Neural crest cell (in vitro differentiated cells): ENCODE measurements around the gene WAC. TPM values are rescaled to one million over a fixed set of nuclear protein-coding genes. Genes with fewer than 3 reads are reported as not detected.

Source experiments
- DNase-seq: peaks from one replicate; pipeline ENCODE4 v3.0.0; 2021; ENCODE audit warnings: low read depth, mixed read lengths, low spot score
- H3K27ac Mint-ChIP-seq: one replicate; pipeline ENCODE4 v1.8.0; 2021; ENCODE audit warnings: mild to moderate bottlenecking, mixed read lengths; ENCODE audit not compliant: unreplicated experiment
- H3K27me3 Mint-ChIP-seq: 2 replicates; pipeline ENCODE4 v1.8.0; 2021; ENCODE audit warnings: low read depth, mild to moderate bottlenecking, mixed read lengths
- H3K36me3 Mint-ChIP-seq: 2 replicates; pipeline ENCODE4 v1.8.0; 2021; ENCODE audit warnings: low read depth, mild to moderate bottlenecking, mixed read lengths
- H3K4me1 Mint-ChIP-seq: 2 replicates; pipeline ENCODE4 v1.8.0; 2021; ENCODE audit warnings: mixed read lengths
- H3K4me3 Mint-ChIP-seq: one replicate; pipeline ENCODE4 v1.8.0; 2021; ENCODE audit warnings: mild to moderate bottlenecking, mixed read lengths
- H3K9me3 Mint-ChIP-seq: 2 replicates; pipeline ENCODE4 v1.8.0; 2021; ENCODE audit warnings: mixed read lengths
- total RNA-seq: library from RNA; stranded (reverse); gene quantifications from 2 replicates; pipeline ENCODE4 v1.2.1, GENCODE V29; 2021
- TF ChIP-seq, protein P1 (sequence below): fragments of 200-600 bp; sonication (generic); conservative IDR thresholded peaks from 2 replicates; pipeline ENCODE4 v1.5.0; 2021; ENCODE audit warnings: antibody characterized with exemption, mild to moderate bottlenecking

Gene WAC
- total RNA-seq, 1 donor from 2014 or later: 123 TPM

DNA sequence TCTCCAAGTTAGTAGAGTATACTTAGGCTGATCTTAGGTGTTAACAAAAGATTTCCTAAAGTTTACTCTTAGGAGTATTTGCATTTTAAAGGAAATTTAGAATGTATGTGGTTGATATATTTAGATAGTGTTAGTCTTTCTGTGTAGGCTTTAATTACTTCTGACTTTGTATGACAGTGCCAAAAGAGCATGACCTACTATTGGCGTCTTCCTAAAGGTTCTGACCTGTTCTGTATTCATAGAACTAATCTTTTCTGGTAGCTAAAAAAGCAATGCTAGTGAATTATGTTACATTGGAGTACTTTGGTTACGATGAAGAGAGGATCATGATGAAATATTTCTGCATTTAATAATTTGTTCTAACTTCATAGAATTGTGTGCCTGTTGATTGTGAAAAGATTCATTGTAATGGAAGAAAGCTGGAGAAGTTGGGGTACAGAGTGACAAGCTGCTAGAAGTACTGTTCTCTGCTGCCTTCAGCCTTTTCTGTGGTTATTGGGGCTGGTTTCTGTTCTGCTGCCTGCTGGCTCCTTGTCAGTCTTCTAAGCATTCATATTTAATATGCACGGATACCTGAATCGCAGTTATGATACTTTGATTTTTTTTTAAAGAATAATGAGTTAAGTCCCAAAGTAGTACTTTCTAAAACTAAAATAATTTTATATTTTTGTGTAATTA, 13.2 kb downstream of the WAC start:
- Mint-ChIP-seq H3K27me3 (no peaks in the 10 kb centered on the region), H3K9me3 (no peaks in the 10 kb centered on the region), H3K27ac (no peak overlapping the region), H3K4me3 (no peak overlapping the region), H3K4me1 (peaks cover 36% of the 10 kb centered on the region), H3K36me3 (peaks cover 10% of the 10 kb centered on the region)
- TF ChIP-seq, protein P1, sequence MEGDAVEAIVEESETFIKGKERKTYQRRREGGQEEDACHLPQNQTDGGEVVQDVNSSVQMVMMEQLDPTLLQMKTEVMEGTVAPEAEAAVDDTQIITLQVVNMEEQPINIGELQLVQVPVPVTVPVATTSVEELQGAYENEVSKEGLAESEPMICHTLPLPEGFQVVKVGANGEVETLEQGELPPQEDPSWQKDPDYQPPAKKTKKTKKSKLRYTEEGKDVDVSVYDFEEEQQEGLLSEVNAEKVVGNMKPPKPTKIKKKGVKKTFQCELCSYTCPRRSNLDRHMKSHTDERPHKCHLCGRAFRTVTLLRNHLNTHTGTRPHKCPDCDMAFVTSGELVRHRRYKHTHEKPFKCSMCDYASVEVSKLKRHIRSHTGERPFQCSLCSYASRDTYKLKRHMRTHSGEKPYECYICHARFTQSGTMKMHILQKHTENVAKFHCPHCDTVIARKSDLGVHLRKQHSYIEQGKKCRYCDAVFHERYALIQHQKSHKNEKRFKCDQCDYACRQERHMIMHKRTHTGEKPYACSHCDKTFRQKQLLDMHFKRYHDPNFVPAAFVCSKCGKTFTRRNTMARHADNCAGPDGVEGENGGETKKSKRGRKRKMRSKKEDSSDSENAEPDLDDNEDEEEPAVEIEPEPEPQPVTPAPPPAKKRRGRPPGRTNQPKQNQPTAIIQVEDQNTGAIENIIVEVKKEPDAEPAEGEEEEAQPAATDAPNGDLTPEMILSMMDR: no peak
- no peak for DNase-seq

DNA sequence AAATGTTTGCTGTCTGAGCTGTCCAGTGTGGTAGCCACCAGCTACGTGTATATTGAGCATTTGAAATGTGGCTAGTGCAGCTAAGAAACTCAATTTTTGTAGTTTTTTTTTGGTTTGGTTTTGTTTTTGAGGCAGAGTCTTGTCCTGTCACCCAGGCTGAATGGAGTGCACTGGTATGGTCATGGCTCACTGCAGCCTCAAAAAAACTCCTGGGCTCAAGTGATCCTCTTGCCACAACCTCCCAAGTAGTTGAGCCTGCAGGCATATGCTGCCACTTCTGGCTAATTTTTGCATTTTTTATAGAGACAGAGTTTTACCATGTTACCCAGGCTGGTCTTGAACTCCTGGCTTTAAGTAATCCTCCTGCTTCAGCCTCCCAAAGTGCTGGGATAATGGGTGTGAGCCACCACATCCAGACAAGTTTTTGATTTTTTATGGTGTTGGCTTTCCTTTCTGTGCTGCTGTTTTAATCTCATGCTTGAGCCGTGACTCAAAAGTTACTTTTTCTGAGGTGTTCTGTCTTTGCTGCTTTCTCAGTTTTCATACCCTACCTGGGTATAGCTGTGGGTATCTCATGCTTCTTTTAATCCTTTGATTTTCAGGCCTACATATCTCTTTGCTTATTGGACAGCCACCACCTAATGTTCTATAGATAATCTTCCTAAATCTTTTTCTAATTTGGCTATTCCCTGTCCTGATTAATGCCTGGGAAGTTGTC, 16.0 kb downstream of the WAC start:
- peaks cover 17% of the 10 kb centered on the region for H3K36me3 Mint-ChIP-seq
- no peaks in the 10 kb centered on the region for H3K9me3 Mint-ChIP-seq
- H3K27ac Mint-ChIP-seq: no peak overlapping the region

DNA sequence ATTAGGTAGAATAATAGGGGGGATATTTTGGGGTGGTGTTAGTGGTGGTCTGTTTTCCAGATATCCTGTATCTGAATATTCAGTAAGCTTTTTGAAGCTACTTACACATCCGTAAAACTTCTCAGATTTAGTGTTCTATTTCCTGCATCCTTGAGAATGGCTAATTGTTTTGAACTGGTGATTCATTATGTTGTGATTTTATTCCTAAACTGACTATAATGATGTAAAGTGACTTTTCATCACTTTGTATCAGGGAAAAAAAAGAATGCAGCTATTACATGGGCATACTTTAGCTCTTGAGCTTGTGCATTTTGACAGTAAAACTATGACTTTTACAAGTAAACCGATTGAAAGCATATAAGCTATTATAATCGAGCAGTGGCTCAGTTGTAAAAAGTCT, 18.2 kb downstream of the WAC start:
- H3K4me3 Mint-ChIP-seq: no peak overlapping the region
- no peak overlapping the region for H3K27ac Mint-ChIP-seq
- H3K27me3 Mint-ChIP-seq: no peaks in the 10 kb centered on the region
- TF ChIP-seq, protein P1: no peak
- peaks cover 28% of the 10 kb centered on the region for H3K36me3 Mint-ChIP-seq
- H3K4me1 Mint-ChIP-seq: peaks cover 55% of the 10 kb centered on the region
- DNase-seq: no peak
- no peaks in the 10 kb centered on the region for H3K9me3 Mint-ChIP-seq

More for the DNA sequence above, 16.0 kb downstream of the WAC start:
- Mint-ChIP-seq H3K4me3 (no peak overlapping the region), H3K4me1 (peaks cover 44% of the 10 kb centered on the region), H3K27me3 (no peaks in the 10 kb centered on the region)
- TF ChIP-seq, protein P1: no peak
- no peak for DNase-seq

DNA sequence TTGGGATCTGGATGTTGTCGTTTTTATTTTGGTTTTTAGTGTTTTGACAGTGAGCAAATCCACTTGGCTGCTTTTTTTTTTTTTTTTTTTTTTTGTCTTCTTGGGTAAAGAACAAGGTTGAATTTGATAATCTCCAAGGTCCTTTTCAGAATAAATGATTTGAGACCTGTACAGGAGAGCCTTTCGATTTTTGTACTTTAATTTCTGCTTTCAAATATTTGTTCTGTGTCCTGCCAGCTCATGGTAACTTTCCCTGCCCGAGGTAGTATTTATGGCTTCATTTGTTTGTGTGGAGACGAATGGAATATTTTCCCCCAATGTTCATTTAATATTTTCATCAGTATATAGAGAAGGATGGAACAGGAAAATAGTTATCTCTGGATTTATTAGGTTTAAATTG, 19.9 kb downstream of the WAC start:
- Mint-ChIP-seq H3K27ac (no peak overlapping the region), H3K36me3 (peaks cover 32% of the 10 kb centered on the region), H3K4me3 (no peak overlapping the region), H3K4me1 (peaks cover 56% of the 10 kb centered on the region), H3K9me3 (no peaks in the 10 kb centered on the region), H3K27me3 (no peaks in the 10 kb centered on the region)
- TF ChIP-seq, protein P1: no peak
- no peak for DNase-seq

DNA sequence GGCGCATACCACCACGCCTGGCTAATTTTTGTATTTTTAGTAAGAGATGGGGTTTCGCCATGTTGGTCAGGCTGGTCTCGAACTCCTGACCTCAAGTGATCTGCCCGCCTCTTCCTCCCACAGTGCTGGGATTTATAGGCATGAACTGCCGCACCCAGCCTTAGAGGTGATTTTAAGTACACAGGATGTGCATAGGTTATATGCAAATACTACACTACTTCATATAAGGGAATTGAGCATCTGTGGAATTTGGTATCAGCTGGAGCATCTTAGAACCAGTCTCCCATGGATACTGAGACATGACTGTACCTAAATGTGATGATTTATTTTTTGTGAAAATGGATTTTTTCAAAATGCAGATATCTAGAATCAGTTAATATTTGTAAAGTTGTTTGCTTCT, 21.1 kb downstream of the WAC start:
- Mint-ChIP-seq H3K4me3 (no peak overlapping the region), H3K36me3 (peaks cover 29% of the 10 kb centered on the region), H3K4me1 (peaks cover 61% of the 10 kb centered on the region), H3K27me3 (no peaks in the 10 kb centered on the region), H3K9me3 (no peaks in the 10 kb centered on the region), H3K27ac (no peak overlapping the region)
- TF ChIP-seq, protein P1: no peak
- DNase-seq: no peak
